ENCODE data around the gene IER5L.

Gene IER5L

DNA sequence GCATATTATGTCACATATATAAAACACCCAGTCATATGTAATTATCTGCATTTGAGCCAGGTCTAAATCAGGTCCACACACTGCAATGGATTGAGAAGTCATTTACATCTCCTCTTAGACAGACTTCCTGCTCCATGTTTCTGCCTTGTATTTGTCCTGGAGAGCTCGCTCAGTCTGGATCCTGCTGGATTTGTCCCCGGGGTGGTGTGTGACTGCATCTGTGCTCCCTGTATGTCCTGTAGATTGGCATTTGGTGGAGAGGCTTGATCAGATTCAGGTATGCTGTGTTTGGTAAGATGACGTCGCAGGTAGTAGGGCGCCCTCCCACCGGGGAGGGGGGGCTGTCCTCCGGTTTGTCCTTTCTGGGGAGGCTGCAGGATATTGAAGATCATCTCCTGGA is 33.6 kb upstream of the IER5L start:
- TF ChIP-seq, protein P1, sequence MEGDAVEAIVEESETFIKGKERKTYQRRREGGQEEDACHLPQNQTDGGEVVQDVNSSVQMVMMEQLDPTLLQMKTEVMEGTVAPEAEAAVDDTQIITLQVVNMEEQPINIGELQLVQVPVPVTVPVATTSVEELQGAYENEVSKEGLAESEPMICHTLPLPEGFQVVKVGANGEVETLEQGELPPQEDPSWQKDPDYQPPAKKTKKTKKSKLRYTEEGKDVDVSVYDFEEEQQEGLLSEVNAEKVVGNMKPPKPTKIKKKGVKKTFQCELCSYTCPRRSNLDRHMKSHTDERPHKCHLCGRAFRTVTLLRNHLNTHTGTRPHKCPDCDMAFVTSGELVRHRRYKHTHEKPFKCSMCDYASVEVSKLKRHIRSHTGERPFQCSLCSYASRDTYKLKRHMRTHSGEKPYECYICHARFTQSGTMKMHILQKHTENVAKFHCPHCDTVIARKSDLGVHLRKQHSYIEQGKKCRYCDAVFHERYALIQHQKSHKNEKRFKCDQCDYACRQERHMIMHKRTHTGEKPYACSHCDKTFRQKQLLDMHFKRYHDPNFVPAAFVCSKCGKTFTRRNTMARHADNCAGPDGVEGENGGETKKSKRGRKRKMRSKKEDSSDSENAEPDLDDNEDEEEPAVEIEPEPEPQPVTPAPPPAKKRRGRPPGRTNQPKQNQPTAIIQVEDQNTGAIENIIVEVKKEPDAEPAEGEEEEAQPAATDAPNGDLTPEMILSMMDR (conservative IDR thresholded peaks at IDR 0.05): no peak
- TF ChIP-seq ZFX (IDR thresholded peaks at IDR 0.05): no peak
- H3K27ac ChIP-seq: no peak overlapping the region

DNA sequence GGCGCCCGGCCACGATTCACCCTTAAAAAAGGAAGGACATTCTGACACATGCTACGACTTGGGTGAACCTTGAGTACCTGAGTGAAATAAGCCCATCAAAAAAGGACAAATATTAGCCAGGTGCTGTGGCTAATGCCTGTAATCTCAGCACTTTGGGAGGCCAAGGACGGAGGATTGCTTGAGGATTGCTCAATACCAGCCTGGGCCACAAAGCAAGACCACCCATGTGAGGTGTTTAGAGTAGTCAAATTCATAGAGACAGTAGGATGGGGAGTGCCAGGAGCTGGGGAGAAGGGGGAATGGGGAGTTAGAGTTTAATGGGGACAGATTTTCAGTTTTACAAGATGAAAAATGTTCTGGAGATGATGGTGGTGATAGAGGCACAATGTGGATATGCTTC is 32.1 kb upstream of the IER5L start:
- H3K27ac ChIP-seq: no peak overlapping the region
- TF ChIP-seq ZFX (IDR thresholded peaks at IDR 0.05): no peak
- TF ChIP-seq, protein P1 (conservative IDR thresholded peaks at IDR 0.05): no peak

DNA sequence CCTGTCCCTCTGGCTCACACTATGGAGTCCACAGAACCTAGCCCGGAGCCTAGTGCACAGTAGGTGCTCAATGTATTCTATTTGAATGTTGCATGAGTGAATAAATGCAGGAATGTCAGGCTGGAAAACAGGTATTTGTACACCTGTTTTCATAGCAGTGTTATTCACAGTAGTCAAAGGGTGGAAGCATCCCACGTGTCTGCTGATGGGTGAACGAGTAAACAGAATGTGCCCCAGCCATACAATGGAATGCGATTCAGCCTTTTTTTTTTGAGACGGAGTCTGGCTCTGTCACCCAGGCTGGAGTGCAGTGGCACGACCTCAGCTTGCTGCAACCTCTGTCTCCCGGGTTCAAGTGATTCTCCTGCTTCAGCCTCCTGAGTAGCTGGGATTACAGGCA is 31.5 kb upstream of the IER5L start:
- TF ChIP-seq, protein P1 (conservative IDR thresholded peaks at IDR 0.05): no peak
- TF ChIP-seq ZFX (IDR thresholded peaks at IDR 0.05): no peak
- no peak overlapping the region for H3K27ac ChIP-seq

DNA sequence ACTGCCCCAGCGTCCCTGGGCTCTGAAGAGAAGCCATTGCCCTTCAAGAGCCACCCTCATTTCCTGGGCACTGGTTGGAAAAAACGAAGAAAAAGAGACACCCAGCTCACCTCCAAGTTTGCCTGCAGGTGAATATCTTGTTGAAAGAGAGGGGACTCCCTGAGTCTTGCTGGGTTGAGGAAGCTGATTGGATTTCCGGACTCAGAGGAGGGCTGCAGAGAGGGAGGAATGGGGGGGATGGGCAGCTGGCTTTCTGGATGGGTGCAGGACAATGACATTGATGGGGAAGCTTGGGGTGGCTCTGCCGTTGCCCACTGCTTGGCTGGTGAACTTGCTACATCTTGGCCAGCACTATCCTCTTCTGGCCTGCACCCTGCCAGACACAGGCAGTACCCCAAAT is 31.0 kb upstream of the IER5L start:
- H3K27ac ChIP-seq: no peak overlapping the region
- TF ChIP-seq, protein P1 (conservative IDR thresholded peaks at IDR 0.05): no peak
- TF ChIP-seq ZFX (IDR thresholded peaks at IDR 0.05): no peak

DNA sequence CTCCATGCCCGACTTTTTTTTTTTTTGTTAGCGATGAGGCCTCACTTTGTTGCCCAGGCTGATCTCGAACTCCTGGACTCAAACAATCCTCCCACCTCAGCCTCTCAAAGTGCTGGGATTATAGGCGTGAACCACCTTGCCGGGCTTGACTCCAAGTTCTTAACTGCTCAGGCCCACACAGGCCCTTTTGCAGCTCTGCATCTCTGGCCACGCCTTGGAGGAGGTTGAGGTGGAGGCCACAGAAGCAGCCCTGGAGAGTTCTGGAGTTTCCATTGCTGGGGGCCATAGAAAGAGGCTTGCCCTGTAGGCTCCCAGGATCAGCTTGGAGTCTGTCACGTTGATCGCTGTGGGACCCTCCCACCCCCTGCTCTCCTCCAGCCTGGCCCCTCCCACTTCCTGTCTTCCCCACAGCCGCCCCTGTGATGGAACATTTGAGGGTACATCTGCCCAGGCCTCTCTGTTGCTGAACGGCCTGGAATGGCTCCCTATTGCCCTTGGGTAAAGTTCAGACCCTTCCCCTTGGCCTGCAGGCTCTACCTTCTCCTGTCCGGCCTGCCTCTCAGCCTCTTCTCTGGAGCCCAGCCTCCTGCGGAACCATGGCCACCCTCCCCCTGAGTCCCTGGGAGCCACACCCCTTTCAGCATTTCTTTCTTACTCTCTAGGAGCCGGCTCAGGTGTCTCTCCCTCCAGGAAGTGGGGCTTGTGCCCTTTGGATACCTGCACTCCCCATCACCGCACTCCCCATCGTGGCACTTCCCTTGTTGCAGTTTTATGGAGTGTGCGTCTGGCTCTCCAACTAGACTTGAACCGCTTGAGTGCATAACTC is 30.4 kb upstream of the IER5L start:
- H3K27ac ChIP-seq: no peak overlapping the region
- TF ChIP-seq, protein P1 (conservative IDR thresholded peaks at IDR 0.05): no peak
- TF ChIP-seq ZFX (IDR thresholded peaks at IDR 0.05): no peak

DNA sequence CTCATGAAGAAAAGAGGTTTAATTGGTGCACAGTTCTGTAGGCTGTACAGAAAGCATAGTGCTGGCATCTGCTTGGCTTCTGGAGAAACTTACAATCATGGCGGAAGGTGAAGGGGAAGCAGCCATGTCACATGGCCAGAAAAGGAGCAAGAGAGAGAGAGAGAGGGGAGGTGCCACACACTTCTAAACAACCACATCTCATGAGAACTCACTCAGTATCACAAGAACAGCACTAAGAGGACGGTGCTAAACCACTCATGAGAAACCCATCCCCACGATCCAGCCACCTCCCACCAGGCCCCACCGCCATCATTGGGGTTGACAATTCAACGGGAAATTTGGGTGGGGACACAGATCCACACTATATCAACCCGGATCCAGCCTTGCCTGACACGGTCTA is 28.8 kb upstream of the IER5L start:
- H3K27ac ChIP-seq: no peak overlapping the region
- no peak for TF ChIP-seq ZFX (IDR thresholded peaks at IDR 0.05)
- TF ChIP-seq, protein P1 (conservative IDR thresholded peaks at IDR 0.05): no peak

DNA sequence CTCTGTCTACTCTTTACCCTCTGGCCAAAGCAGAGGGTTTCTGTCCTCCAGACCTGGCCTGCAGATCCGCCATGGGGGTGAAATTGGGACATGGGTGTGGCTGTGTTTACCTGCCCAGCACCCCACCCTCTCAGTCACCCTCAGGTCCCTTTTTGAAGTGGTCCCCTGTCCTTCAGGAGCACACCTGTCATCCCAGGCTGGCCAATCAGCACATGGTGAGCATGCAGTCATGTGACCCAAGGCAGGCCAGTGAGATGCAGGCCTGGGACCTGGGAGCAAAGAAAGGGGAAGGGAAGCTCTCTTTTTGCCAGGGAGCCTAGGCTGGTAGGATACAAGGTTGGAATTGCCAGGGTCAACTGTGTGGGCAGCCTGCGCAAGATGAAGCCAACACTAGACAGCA is 28.3 kb upstream of the IER5L start:
- TF ChIP-seq, protein P1 (conservative IDR thresholded peaks at IDR 0.05): no peak
- no peak for TF ChIP-seq ZFX (IDR thresholded peaks at IDR 0.05)
- H3K27ac ChIP-seq: no peak overlapping the region

Data from C4-2B (cell line).